CD4-positive, alpha-beta T cell (primary cell): ENCODE measurements around the gene NDUFS7. TPM values are rescaled to one million over a fixed set of nuclear protein-coding genes. Genes with fewer than 3 reads are reported as not detected.
A peak's percentile ranks its signal among the peaks of the same experiment; 100 is the strongest.

Source experiments
- ATAC-seq: fragments of 200-7000 bp; cut with Tn5 transposase; one replicate; pipeline ENCODE4 v1.10.0; 2022; ENCODE audit warnings: mild to moderate bottlenecking; ENCODE audit not compliant: poor library complexity
- CTCF ChIA-PET: fragments of 350-600 bp; sonication (Branson Sonifier 250); formaldehyde crosslinking; loops from one replicate; lab custom pipeline; 2021; ENCODE audit warnings: antibody characterized with exemption, inconsistent platforms; lab: Charles Lee
- POLR2A ChIA-PET: fragments of 350-600 bp; sonication (Branson Sonifier 250); formaldehyde crosslinking; loops from one replicate; lab custom pipeline; 2021; ENCODE audit warnings: antibody characterized with exemption, inconsistent platforms; lab: Charles Lee
- DNase-seq, 14 experiments: peaks; one replicate each; pipeline ENCODE4 v3.0.0-alpha.2; 2013 to 2020; ENCODE audit warnings: mixed read lengths in 2 of 14
- H3K27ac ChIP-seq, 2 donors: one replicate each; pipeline versions ENCODE4 v1.5.1 to v1.7.0; 2013; ENCODE audit warnings: low read length in 2 of 2, low read depth in 1 of 2, mild to moderate bottlenecking in 1 of 2
- H3K27me3 ChIP-seq, 2 experiments: 1 replicate in 1 of 2; 2 replicates in 1 of 2; pipeline versions ENCODE4 v1.6.1 to v1.7.0; 2013; ENCODE audit warnings: low read length in 2 of 2, control low read depth in 1 of 2, mild to moderate bottlenecking in 1 of 2, moderate library complexity in 1 of 2; ENCODE audit not compliant: insufficient read depth in 2 of 2, control insufficient read depth in 1 of 2
- H3K36me3 ChIP-seq: one replicate; pipeline ENCODE4 v1.6.1; 2013; ENCODE audit warnings: low read length, control low read depth; ENCODE audit not compliant: insufficient read depth
- H3K4me1 ChIP-seq: one replicate; pipeline ENCODE4 v1.6.1; 2013; ENCODE audit warnings: low read length, control low read depth; ENCODE audit not compliant: insufficient read depth
- H3K4me3 ChIP-seq: one replicate; pipeline ENCODE4 v1.5.1; 2013; ENCODE audit warnings: mild to moderate bottlenecking, low read length, moderate library complexity
- H3K9me3 ChIP-seq, 2 experiments: 1 replicate in 1 of 2; 2 replicates in 1 of 2; pipeline versions ENCODE4 v1.6.1 to v1.7.0; 2013; ENCODE audit warnings: low read length in 2 of 2, mild to moderate bottlenecking in 2 of 2, control low read depth in 1 of 2, moderate library complexity in 1 of 2; ENCODE audit not compliant: control insufficient read depth in 1 of 2, insufficient read depth in 1 of 2
- H3K27ac Mint-ChIP-seq: one replicate; pipeline ENCODE4 v1.8.0; 2020; ENCODE audit warnings: mixed read lengths
- H3K27me3 Mint-ChIP-seq: one replicate; pipeline ENCODE4 v1.8.0; 2021; ENCODE audit warnings: mixed read lengths
- H3K36me3 Mint-ChIP-seq: one replicate; pipeline ENCODE4 v1.8.0; 2021; ENCODE audit warnings: low read depth, mixed read lengths
- H3K4me1 Mint-ChIP-seq: one replicate; pipeline ENCODE4 v1.8.0; 2021; ENCODE audit warnings: low read depth, mixed read lengths
- H3K4me3 Mint-ChIP-seq: one replicate; pipeline ENCODE4 v1.8.0; 2020; ENCODE audit warnings: mild to moderate bottlenecking, mixed read lengths
- H3K9me3 Mint-ChIP-seq: one replicate; pipeline ENCODE4 v1.8.0; 2020; ENCODE audit warnings: mixed read lengths
- CTCF ChIP-seq: fragments of 200-600 bp; IDR thresholded peaks from one replicate; pipeline ENCODE4 v1.8.0; 2022; ENCODE audit warnings: antibody characterized with exemption, mild to moderate bottlenecking
- intact Hi-C, 2 experiments: fragments of 100-400 bp; cut with DNase I in 1 of 2; cut with micrococcal nuclease in 1 of 2; formaldehyde crosslinking; loops; one replicate each; pipeline versions ENCODE4 v1.15.1 to v1.9.0; 2023 to 2025; cut with DNase I, micrococcal nuclease
- total RNA-seq, 174 experiments: library from RNA in 2 of 174; stranded (reverse) in 2 of 174; gene quantifications; one replicate each; pipeline ENCODE4 v1.2.3 and lab custom pipeline; 2021 to 2026

NDUFS7 gene
- total RNA-seq, 2 experiments from 2014 or later = 40.0 to 42.6 TPM

- peak overlapping the region; percentile 89 for H3K4me3 ChIP-seq
- ChIA-PET CTCF (interaction anchor here (1.1 kb wide), 1 partner anchor 164 kb away, joined by 3 read pairs; no protein-coding TSS in a partner anchor), POLR2A (interaction anchor here (0.8 to 2.6 kb wide), 4 partner anchors 25 to 140 kb away, joined by 3 to 11 read pairs (median 4); partner anchors contain the start of genes CIRBP and NDUFS7)
- H3K4me1 ChIP-seq = peaks cover 63% of the 10 kb centered on the region
- peaks cover 53% of the 10 kb centered on the region for H3K4me1 Mint-ChIP-seq
- H3K36me3 ChIP-seq = peaks cover 35% of the 10 kb centered on the region
- intact Hi-C loops = loop anchor here (5.0 to 10.0 kb wide), 4 partner anchors 134 to 856 kb away; partner anchors contain the start of genes BSG (in 1 of the 2), FAM174C (in 1 of the 2) and TCF3 (in 1 of the 2)
- peak overlapping the region; percentile 91 for H3K27ac ChIP-seq
- peak overlapping the region; percentile 96 for H3K4me3 Mint-ChIP-seq
- H3K36me3 Mint-ChIP-seq = peaks cover 37% of the 10 kb centered on the region
- DNase-seq (peak; percentile 28 to 81 (median 56)), ATAC-seq (peak; percentile 27)
- H3K27me3 ChIP-seq = no peaks in the 10 kb centered on the region
- H3K27ac Mint-ChIP-seq = peak overlapping the region; percentile 97
- TF ChIP-seq CTCF = no peak
- H3K27me3 Mint-ChIP-seq = no peaks in the 10 kb centered on the region
- H3K9me3 ChIP-seq = no peaks in the 10 kb centered on the region
- no peaks in the 10 kb centered on the region for H3K9me3 Mint-ChIP-seq
Measured at GRCh38 chr19:1408300-1409203, 24.8 kb downstream of the NDUFS7 start.

DNA sequence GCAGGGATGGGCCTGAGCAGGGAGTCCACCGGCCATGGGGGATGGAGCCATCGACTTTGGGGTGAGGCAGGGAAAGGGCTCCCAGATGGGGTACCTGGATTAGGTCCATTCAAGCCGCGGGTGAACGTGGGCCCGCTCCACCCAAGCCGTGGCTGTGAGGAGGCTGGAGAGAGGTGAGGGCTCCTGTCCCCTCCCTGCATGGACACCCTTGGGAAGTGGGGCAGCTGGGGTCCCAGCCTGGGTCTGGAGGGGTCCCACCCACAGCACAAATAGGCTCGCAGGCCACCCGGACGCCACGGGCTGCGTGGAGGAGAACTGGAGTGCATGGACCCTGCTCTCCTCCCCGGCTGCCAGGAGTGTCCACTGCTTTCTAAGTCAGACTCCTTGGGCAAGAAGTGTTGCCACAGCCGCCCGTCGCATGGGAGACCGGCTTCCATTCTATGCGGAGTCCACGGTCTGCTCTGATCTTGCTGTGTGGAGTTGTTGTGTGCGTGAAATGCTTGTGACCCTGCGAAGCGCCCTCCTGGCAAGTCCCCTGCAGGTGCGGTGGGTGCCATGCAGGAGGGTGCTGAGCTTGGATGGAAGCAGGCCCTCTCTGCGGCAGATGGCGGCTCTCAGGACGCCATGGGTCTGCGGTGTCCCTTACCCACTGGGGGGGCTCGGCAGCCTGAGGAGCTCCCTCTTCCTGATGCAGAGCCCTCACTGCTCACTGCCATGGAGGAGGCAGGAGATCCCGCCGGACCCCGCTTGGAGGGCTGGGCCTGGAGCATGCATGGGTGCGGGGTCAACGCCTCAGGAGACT, 25.7 kb downstream of the NDUFS7 start:
- no peaks in the 10 kb centered on the region for H3K27me3 Mint-ChIP-seq
- peak overlapping the region; percentile 91 for H3K27ac ChIP-seq
- peak overlapping the region; percentile 89 for H3K4me3 ChIP-seq
- H3K4me3 Mint-ChIP-seq = peak overlapping the region; percentile 96
- ChIA-PET POLR2A (interaction anchor here (0.8 to 2.6 kb wide), 6 partner anchors 9 to 141 kb away, joined by 3 to 11 read pairs (median 3); partner anchors contain the start of genes CIRBP and NDUFS7), CTCF (interaction anchor here (1.1 kb wide), 1 partner anchor 165 kb away, joined by 3 read pairs; no protein-coding TSS in a partner anchor)
- H3K27me3 ChIP-seq = no peaks in the 10 kb centered on the region
- no peak for ATAC-seq
- peak overlapping the region; percentile 97 for H3K27ac Mint-ChIP-seq
- DNase-seq = no peak
- intact Hi-C loops = loop anchor here (5.0 to 10.0 kb wide), 4 partner anchors 135 to 855 kb away; partner anchors contain the start of genes BSG (in 1 of the 2), FAM174C (in 1 of the 2) and TCF3 (in 1 of the 2)
- peaks cover 70% of the 10 kb centered on the region for H3K4me1 ChIP-seq
- peaks cover 38% of the 10 kb centered on the region for H3K36me3 Mint-ChIP-seq
- H3K9me3 ChIP-seq = no peaks in the 10 kb centered on the region
- H3K36me3 ChIP-seq = peaks cover 38% of the 10 kb centered on the region
- no peaks in the 10 kb centered on the region for H3K9me3 Mint-ChIP-seq
- H3K4me1 Mint-ChIP-seq = peaks cover 57% of the 10 kb centered on the region
- no peak for TF ChIP-seq CTCF
